Stimulated activated CD4-positive, alpha-beta T cell treated with anti-CD3 and anti-CD28 coated beads, TNF-alpha, amount 100 ng/mL, for 4 hours (primary cell): ENCODE results near the gene SLC38A9.
"Not testable (repeated sequence)": the region's sequence is repeated elsewhere in the genome, so short reads cannot be mapped to it uniquely, and the experiment has no call there.

Source experiments
- DNase-seq, 3 experiments: peaks; one replicate each; pipeline ENCODE4 v3.0.0-alpha.2; 2020; ENCODE audit warnings: low read depth in 3 of 3

The SLC38A9 gene

DNA sequence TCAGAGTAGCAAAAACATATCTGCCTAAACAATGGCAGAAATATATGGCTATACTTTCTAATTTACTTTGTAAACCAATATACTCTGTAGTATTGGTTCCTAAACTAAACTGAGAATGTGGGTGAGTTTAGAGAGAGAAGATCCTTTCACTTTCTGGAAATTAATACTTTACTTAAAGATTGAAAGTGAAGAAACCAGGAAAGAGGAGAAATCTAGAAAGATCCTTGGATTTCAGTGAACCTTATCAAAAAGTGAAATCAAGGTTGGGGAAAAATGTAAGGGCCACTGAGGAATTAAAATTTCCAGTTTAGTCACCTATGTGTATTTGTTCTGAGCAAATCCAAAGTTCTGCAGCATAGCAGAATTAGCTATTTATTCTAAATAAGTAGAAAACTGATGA, 5.9 kb downstream of the SLC38A9 start:
- no peak for DNase-seq

DNA sequence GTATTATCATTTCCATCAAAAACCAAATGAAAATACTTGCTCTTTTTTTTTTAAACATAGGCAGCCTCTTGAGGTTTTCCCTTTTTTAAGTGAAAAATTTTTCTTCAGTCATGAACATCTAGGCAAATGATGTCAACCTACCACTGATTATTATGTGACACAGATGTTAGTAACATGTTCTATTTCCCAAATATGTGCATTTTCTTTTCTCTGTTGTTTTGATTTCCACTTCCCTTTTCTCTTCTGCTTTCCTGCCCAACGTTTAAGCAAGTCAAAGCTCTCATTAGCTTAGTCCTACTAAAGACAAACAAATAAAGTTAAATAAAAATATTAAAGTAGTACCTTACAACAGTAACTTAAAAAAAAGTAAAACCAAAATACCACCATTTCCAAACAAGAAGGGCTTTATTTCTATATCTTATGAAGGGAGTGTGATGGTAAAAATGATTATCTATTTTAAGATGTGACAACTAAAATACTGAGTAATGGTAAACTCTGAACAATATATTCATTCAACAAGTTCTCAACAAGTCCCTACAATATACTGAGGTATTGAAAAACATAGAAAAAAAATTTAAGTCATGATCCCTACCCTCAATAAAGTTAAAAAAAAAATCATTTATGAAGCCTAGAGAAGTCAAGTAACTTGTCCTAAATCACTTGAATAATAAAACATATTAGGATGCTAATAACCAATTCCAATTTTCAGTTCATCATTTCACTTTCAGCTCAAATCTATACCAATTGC, 9.4 kb downstream of the SLC38A9 start:
- DNase-seq, result no peak

DNA sequence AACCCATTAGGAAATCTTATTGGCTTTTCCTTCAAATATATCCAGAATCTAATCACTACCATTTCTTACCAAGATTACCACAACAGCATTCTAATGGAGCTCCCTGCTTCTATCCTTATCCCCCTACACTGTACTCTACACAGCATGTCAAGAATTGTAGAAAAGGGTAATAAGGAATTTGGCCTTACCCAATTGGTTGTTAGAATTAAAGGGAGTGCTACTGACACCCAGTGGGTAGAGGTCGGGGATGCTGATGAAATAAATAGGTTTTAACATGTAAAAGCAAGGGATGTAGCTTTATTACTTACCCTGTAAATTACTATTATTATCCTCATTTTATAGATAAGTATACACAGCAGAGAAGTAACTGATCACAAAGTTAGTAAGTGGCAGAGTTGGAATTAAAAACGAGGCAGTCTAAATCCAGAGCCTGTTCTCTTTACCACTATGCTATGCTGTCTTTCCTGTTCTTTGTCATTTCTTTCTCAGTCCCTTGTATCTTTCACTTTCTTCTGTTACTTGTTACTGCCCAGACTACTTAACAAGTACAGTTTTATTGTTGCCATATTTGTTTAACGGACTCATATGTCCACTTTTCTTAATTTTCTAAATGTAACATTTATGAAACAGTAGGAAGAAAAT, 10.5 kb downstream of the SLC38A9 start:
- no peak for DNase-seq

DNA sequence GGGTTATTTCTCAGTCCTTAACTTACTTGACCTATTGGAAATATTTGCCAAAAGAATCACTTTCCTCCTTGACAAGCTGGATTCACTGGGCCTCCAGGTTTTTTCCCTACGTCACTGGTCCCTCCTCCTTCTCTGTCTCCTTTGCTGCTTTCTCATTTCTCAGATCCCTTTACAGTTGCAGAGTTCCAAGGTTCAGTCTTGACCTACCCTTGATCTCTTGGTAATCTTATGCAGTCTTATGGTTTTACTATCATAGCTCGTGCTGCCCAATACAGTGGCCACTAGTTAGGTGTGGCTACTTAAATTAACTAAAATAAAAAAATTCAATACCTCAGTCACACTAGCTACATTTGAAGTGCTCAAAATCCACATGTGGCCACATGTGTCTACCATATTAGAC, 11.4 kb downstream of the SLC38A9 start:
- no peak for DNase-seq

DNA sequence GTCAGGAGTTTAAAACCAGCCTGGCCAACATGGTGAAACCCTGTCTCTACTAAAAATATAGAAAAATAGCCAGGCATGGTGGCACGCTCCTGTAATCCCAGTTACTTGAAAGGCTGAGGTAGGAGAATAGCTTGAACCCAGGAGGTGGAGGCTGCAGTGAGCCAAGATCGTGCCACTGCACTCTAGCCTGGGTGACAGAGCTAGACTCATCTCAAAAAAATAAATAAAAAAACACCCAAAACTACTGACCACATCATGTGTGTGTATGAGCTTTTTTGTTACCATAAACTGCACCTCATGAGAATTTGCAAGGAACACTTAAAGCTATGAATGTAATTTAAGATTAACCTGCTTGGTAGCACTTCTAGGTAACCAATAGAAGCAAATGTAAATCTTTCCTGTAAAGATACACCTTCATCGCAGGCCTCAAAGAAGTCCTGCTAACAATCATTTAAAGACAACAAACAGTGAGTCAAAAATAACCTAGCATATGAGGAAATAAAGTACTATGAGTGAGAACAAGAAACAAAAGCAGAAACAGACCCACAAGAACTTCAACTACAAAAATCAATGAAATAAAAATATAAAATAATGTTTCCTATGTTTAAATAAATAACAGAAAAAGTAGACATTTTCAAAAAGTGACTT, 13.0 kb downstream of the SLC38A9 start:
- DNase-seq, result no peak

DNA sequence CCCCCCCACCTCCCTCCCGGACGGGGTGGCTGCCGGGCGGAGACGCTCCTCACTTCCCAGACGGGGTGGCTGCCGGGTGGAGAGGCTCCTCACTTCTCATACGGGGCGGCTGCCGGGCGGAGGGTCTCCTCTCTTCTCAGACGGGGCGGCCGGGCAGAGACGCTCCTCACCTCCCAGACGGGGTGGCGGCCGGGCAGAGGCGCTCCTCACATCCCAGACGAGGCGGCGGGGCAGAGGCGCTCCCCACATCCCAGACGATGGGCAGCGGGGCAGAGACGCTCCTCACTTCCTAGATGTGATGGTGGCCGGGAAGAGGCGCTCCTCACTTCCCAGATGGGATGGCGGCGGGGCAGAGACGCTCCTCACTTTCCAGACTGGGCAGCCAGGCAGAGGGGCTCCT, 15.4 kb downstream of the SLC38A9 start:
- DNase-seq, result not testable (repeated sequence)

DNA sequence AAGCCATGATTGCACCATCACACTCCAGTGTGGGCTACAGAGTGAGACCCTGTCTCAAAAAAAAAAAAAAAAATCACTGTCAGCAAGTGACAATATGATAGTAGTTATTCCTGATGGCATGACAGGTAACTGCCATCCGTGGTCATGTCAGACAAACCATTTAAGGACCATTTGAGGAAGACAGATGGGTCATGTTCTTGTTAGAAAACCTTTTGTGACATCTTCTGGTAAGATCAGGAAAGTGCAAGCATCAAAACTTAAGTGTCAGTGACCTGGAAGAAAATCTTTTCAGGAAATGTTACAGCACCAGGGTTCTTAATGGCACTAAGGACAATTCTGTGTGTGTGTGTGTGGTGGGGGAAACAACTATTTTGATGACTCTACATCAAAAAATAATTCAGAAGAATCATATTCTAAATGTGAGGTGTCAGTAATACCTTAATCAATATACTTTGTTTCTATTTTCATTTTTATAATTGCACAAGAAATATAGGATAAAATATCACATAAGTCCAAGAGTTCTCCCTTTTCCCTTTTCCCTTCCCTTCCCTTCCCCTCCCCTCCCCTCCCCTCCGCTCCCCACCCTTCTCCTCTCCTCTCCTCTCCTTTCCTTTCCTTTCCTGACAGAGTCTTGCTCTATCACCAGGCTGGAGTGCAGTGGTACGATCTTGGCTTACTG, 17.8 kb downstream of the SLC38A9 start:
- DNase-seq, result no peak

DNA sequence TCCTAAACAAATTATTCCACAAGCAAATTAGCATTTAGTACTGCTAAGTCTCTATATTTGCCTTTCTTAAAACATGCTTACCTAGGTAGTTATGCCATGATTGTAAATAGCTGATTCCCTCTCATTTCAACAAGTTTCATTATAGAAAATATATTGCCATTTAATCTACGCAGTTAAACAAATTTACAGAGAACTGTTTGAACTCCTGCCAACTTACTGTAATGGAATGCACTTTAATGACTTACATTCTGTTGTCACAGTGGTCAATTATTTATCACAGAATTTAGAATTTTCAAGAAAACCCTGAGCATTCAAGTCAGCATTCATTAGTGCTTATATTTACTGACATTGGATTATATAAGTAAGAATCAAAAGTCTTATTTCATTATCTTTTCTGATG, 19.6 kb downstream of the SLC38A9 start:
- no peak for DNase-seq

DNA sequence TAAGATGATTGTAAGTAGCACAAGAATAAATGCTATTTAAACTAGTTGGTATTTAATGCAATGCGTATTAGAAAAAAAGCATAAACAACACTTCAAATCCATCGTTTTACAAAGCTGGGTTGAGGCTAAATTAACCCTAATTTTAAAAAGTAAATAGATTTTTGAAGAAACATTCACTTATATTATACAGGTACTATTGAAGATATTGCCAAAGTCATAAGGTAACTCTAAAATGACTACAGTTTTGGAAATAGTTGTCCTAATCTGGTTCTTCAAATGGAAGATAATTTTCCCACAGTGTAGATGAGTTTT, 20.1 kb downstream of the SLC38A9 start:
- DNase-seq, result no peak

DNA sequence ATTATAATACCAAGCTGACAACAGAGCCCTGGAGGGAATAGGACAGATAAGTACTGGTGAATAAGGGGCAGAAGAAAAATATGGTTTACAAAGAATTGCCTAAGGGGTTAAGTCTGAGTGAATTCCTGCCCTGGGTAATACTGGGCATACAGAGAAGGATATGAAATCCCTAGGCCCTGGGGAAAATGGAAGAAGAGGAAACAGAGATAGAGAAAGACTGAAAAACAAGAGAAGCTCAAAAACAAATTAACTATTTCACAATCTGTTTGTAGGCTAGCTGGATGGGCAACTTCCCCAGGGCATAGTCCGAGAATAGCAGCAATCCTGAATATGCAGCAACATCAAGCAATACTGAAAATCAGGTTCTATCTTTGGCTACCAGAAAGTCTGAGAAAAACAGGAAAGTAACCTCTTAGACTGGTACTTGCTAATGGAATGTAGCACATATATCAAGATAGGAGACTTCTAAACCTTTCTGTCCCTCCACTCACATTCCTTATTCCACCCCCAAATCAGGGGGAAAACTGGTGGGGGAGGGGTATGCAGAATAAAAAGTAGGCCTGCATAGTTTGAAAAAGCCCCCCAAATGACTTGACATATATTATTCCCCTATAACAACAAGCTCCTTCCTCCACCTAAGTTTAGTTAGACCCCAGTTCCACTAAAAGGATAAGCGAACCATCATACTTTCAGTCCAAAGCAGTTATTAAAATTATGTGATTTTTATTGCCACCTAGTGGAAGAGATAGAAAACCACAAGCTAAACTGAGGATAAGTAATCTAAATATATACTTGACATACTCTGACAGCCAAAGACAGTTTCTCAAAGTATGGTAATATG, 20.6 kb downstream of the SLC38A9 start:
- no peak for DNase-seq

DNA sequence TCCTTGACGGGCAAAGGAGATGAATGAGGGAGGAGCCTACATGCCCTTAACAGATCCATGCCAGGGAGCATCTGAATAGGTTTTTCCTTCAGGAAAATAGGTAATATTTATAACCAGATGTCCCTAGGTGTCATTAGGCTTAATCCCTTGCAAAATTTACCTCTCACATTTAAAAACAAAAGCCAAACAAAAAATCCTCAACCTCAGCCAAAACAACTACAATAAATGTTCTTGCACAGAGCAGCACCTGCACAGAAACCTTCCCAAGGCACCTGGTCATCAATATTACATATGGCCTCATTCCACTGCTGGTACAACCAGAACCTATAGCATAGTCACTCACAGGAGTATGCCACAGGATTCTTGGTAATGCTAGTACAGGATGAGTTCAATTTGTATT, 30.1 kb downstream of the SLC38A9 start:
- DNase-seq, result no peak

DNA sequence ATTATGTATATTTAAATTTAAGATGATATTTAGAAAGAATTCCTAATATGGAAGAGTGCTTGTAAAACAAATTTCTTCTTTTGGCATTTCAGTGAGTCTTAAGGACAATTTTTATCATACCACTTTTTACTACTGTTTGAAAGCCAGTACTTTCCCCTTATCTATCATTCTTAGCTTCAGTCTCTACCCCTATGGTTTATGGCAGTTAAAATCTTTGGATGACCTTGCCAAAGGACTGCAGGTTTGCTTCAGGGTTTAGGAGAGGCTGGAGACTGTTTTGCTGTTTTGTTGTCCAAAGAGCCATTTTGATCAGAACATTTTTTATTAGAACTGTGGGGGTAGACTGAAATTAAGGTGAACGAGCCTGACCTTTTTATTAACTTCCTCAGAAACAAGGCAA, 30.8 kb downstream of the SLC38A9 start:
- no peak for DNase-seq

DNA sequence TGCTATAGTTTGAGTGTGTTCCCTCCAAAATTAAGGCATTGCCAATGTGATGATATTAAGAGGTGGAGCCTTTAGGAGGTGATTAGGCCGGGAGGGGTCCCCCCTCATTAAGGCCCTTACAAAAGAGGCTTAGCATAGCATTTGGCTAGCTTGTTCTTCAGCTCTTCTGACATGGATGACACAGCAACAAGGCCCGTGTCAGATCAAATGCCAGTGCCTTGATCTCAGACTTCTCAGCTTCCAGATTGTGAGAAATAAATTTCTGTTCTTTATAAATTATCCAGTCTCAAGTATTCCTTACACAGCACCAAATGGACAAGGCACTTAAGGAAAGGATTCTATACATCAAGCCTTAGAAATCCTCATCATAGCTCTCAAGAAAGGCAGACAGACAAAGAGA, 31.8 kb downstream of the SLC38A9 start:
- no peak for DNase-seq

DNA sequence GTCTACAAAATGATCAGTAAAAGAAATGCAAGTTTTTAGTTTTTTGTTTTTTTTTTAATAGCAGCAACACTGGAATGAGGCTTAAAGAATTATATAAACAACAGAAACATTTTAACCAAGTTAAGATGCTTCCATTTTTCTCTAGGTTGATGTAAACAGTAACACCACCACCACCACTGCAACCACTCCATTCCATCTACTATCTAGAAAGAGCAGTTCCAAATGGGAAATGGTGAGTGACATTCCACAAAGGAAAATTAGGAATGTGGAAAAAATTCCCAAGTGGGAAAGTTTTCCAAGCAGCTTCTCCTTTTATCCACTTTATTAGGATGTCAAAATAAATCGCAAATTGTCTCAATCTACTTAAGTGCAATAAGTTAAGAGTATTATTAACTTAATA, 32.6 kb downstream of the SLC38A9 start:
- no peak for DNase-seq

DNA sequence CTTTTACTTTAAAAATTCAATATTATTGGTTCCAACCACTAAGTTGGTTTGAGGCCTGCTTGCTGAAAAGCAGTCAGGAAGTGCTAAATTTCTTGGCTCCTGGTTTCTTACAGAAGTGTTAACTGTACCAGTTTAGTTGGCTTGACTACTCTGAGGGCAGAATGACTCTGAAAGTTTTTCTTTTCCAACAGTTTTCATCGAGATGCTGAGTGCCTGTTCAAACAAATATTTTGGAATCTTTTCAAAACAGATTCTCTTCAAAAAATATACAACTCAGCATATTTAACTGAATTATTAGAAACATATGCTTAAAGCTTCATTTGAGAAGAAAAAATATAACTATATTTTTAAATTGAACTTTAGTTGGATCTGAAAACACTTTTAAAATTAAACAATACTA, 37.0 kb downstream of the SLC38A9 start:
- no peak for DNase-seq

DNA sequence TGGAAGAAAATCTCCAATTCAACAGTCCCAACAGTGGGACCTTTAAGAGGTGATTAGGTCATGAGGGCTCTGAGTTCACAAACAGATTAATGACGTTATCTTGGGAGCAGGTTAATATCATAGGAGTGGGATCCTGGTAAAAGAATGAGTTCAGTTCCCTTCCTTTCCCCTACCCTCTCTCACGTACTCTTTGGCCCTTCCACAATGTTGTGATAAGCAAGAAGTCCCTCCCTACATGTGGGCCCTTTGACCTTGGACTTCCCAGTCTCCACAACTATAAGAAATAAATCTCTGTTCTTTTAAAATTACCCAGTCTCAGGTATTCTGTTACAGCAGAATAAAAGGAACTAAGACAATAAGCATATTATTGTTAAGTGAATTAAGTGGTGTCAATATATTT, 37.8 kb downstream of the SLC38A9 start:
- no peak for DNase-seq

DNA sequence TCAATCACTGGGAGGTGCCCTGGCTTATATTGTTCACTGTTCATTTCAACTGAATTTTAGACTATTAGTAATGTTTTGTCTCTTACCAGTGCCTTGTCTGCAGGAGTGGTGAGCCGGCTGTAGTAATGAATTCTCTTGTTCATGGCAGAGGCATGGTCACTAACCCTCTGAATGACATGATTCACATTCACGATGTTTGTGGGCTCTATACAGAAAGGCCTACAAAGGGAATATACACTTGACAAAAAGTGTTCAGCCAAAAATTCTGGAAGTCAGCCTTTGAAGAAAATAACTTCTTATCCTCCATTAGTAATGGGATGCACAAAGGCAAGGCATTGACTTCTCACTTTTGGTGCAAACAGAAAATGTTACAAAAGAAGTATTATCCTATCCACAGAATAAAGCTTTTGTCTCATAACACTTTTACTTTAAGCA, 39.6 kb downstream of the SLC38A9 start:
- DNase-seq, result no peak

DNA sequence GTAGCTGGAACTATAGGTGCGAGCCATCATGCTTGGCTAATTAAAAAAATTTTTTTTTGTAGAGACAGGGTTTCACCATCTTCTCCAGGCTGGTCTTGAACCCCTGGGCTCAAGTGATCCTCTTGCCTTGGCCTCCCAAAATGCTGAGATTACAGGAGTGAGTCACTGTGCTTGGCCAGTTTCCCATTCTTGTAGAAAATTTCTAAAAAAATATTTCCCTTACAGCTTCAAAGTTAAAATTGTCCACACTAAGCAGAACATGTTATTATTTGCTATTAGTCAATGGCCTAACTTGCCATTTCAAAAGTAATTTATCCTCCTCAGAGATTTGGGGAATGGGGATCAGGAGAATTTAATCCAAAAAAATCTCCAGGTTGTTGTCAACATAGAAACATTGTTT, 40.1 kb downstream of the SLC38A9 start:
- no peak for DNase-seq

DNA sequence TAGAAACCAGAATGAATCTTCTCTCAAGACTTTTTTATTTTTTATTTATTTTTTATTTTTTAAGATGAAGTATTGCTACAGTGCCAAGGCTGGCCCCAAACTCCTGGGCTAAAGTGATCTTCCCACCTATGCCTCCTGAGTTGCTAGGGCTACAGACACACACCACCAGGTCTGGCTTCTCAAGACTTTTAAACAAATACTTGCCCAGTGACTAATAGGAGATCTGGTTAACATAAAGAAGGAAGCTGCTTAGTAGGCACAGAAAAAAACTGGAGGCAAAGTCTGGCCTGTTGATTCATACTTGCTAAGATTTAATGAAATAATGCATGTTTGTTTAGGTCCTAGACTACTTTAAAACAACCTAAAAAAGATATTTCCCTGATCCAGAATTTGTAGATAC, 43.8 kb downstream of the SLC38A9 start:
- DNase-seq, result no peak

DNA sequence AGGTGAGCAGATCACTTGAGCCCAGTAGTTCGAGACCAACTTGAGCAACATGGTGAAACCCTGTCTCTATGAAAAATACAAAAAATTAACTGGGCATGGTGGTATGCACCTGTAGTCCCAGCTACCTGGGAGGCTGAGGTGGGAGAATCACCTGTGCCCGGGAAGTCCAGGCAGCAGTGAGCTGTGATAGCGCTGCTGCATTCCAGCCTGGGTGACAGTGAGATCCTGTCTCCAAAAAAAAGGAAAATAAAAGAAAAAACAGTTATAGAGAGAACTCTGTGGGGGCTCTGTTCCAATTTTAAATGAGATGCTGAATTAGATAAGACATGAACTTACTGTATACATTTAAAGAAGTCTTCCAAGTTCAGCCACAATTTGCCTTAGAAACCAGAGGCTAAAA, 44.2 kb downstream of the SLC38A9 start:
- no peak for DNase-seq

DNA sequence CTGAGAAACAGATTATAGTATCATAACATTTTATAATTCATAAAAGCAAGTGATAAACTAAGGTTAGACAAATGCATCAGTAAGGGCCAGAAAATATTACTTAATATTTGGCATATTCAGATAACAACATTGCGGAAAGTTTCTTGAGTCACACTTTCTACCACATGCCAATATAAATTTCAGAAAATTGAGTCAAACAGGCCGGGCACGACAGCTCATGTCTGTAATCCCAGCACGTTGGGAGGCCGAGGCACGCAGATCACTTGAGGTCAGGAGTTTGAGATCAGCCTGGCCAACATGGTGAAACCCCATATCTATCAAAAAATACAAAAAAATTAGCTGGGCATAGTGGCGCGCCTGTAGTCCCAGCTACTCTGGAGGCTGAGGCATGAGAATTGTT, 47.1 kb downstream of the SLC38A9 start:
- DNase-seq, result no peak

DNA sequence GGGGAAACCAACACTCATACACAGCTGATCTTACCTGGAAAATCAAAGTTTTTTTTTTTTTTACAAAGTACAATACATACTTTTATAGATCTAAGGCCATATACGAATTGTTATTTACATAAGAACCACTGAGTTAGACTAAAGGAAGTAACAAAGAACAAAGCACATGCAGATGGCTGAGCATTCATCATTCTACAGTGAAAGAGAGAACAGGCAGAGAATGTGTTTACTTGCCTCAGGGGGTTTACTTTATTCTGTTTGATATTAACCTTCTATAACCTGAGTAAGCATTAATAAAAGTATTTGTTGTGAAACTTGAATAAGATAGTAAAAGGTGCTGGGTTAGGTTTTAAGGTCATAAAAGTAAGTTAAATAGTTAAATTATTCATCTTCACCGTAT, 54.7 kb downstream of the SLC38A9 start:
- DNase-seq, result no peak
